HFF-Myc (cell line): Measurements from ENCODE around the gene MAN1C1.
A peak's percentile ranks its signal among the peaks of the same experiment; 100 is the strongest.

ENCODE experiments used
- DNase-seq: peaks from one replicate; pipeline ENCODE4 v3.0.0-alpha.2; 2011; ENCODE audit warnings: low read depth; ENCODE audit errors: extremely low read depth
- H3K4me3 ChIP-seq: replicated peaks from 2 replicates; pipeline ENCODE4 v1.5.1; 2011; ENCODE audit warnings: low read depth, mild to moderate bottlenecking, control low read depth, low read length
- TF ChIP-seq, protein P1 (sequence below): IDR thresholded peaks from 2 replicates; pipeline ENCODE4 v1.5.1; 2012; ENCODE audit warnings: mild to moderate bottlenecking, low read depth, low read length, control low read depth; ENCODE audit errors: missing control alignments

The MAN1C1 gene

DNA sequence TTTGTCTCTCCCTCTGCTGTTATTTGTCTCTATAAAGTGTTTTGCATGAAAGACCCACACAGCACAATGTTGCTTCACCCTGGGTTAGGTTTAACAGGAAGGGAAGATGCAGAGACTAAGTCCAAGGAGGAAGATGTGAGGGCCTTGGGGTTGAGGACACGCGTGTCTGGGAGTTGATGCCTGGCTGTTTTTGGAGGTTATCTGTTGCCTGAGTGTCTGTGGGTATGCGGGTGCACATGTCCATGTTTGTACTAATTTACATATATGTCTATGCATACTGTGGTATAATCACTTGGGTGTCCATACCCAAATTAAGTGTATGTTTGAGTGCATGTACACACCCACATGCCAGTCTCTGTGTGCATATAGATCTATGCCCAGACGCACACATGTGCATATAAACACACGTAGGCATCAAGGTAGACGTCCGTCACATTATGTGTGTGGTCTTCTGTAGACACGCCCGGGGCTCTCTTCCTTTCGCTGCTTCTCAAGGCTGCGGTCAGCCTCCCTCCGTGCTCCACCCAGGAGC, 962 bp upstream of the MAN1C1 start:
- no peak for DNase-seq
- TF ChIP-seq, protein P1, sequence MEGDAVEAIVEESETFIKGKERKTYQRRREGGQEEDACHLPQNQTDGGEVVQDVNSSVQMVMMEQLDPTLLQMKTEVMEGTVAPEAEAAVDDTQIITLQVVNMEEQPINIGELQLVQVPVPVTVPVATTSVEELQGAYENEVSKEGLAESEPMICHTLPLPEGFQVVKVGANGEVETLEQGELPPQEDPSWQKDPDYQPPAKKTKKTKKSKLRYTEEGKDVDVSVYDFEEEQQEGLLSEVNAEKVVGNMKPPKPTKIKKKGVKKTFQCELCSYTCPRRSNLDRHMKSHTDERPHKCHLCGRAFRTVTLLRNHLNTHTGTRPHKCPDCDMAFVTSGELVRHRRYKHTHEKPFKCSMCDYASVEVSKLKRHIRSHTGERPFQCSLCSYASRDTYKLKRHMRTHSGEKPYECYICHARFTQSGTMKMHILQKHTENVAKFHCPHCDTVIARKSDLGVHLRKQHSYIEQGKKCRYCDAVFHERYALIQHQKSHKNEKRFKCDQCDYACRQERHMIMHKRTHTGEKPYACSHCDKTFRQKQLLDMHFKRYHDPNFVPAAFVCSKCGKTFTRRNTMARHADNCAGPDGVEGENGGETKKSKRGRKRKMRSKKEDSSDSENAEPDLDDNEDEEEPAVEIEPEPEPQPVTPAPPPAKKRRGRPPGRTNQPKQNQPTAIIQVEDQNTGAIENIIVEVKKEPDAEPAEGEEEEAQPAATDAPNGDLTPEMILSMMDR: no peak
- peak overlapping the region; percentile 45 for H3K4me3 ChIP-seq

DNA sequence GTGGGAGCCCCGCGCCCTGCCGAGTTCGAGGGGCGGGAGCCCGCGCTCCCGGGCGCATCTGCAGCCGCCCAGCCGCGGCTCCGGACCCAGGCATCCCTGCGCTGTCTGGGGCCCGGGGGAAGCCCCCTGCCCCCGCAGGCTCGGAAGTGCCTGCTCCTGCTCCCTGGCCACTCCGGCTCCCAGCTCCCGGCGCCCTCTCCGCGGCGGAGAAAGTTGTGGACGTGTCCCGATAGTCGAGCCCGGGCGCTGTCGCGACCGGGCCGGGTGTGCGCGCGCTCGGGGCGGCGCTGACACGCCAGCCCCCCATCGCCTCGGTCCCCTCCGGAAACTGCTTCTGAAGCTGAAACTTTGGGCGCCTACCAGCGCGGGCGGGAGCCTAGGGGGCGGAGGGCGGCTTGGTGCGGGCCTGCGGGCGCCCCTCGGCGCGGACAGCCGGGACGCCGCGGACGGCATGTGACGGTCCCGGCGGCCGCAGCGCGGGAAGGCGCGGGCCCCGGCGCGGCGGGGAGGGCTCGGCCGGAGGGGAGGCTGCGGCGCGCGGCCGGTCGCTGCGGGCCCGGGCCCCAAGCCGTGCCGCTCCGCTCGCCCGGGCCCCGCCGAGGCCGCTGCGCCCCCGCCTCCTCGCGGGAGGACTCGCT, 515 bp downstream of the MAN1C1 start:
- TF ChIP-seq, protein P1: no peak
- no peak for DNase-seq
- H3K4me3 ChIP-seq: peak overlapping the region; percentile 44

DNA sequence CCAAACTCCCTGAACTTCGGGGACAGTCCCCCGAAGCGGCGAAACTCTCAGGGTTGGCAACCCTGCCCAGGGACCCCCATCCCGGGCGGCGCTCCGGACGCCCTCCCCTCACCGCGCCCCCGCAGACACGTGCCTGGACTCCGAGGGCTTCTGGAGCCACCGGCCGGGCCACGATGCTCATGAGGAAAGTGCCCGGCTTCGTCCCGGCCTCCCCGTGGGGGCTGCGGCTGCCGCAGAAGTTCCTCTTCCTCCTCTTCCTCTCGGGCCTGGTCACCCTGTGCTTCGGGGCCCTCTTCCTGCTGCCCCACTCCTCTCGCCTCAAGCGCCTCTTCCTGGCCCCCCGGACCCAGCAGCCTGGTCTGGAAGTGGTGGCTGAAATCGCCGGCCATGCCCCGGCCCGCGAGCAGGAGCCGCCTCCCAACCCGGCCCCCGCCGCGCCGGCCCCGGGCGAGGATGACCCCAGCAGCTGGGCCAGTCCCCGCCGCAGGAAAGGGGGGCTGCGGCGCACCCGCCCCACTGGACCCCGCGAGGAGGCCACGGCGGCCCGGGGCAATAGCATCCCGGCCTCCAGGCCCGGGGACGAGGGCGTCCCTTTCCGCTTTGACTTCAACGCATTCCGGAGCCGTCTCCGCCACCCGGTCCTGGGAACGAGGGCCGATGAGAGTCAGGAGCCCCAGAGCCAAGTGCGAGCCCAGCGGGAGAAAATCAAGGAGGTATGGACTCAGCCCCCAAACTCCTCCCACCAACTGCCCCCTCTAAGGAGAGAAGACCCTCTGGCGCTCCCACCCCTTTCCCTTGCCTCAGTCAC, 1.2 kb downstream of the MAN1C1 start:
- H3K4me3 ChIP-seq: 0 out of 2 replicates have a peak overlapping the region, but pooled peaks have one; percentile 18
- DNase-seq: no peak
- TF ChIP-seq, protein P1: no peak

DNA sequence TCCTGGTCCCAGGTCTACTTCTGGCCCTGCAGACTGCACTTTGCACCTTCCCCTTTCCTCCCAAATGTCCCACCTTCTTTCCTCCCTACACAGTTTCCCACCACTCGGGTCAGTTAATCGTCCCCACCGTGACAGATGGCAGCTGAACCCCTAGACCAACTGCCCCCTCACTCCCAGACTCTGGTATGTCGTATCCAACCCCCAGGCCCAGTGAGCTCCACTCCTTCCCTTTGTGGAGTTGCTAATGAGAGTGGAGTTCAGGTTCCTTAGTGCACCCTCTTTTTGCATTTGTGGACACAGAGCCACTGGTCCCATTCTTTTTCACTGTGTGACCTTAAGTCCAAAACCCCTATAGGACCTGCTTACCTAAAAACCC, 1.8 kb downstream of the MAN1C1 start:
- no peak overlapping the region for H3K4me3 ChIP-seq
- no peak for DNase-seq
- TF ChIP-seq, protein P1: no peak

DNA sequence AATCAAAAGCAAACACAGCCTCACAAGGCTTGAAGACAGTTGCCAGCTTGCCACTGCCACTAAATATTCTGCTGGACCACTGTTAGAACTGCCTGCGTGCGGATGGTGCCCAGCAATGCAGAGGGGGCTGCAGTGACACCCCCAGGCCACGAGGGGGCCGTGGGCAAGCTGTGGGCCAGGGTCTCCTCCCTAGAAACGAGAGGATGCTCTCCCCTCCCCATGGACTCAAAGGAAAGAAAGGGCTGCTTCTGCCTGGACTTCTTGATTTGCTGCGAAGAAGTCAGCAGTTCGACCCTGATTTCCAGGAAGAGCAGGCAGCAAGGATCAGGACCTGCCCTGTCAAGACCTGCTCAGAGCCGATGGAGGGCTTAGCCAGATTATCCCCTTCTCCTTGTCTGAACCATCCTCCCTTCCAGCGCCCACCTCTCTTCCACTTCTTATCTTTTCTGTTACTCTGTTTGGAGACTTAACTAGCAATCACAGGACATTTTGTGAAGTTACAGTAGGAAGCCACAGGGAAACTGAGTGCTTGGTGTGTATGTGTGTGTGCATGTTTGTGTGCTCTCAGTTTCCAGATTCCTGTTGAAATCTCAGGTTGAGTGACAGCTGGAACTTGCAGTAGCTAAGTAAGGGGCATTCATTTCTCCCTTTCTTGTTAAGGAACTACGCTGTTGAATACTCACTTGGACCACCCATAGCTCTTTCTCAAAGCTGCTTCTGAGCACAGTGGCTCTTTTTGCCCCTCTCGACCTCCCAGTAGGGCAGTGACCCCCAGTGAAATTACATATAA, 2.7 kb downstream of the MAN1C1 start:
- DNase-seq: no peak
- TF ChIP-seq, protein P1: peak; percentile 81
- no peak overlapping the region for H3K4me3 ChIP-seq

DNA sequence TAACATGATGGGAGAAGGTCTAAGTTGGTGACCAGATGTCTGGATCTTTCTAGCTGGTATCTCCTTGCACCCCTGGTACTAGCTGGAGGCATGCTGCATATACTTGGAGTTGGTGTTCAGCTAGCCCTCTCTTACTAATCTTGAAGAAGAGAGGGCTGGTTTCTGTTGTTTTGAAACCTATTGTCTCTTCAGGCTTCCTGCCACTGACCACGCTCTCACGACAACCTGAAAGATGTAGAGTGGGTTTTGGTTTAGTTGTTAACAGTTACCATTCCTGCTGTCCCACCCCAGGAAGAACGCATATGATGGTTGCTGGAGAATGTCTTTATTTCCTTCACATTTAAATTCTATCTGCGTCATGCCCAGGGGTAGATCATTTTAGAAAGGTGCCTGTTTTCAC, 3.6 kb downstream of the MAN1C1 start:
- TF ChIP-seq, protein P1: no peak
- DNase-seq: no peak
- H3K4me3 ChIP-seq: no peak overlapping the region
